CD4-positive, alpha-beta T cell treated with Interleukin-12 subunit alpha and Interleukin-12 subunit beta, for 1 hour (primary cell): ENCODE data around the gene FILIP1.

Experiments used
- DNase-seq: peaks from one replicate; pipeline ENCODE4 v3.0.0-alpha.2; 2020

FILIP1 gene

DNA sequence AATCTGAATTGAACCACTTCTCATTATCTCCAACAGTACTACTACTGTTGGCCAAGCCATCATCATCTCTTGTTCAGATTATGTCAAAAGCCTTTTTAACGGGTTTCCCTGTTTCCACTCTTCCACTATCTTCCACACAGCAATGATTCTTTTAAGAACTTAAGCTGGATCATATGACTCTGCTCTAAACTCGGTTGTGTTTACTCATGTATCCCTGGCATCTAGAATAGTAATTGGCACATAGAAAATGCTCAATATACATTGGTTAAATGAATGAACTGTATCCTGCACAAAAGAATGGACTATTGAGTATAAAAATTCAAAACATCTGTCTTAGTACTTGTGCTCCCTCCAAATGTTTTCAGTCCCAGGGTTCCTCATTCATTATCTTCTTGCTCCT, 247.2 kb downstream of the FILIP1 start:
- DNase-seq: no peak

DNA sequence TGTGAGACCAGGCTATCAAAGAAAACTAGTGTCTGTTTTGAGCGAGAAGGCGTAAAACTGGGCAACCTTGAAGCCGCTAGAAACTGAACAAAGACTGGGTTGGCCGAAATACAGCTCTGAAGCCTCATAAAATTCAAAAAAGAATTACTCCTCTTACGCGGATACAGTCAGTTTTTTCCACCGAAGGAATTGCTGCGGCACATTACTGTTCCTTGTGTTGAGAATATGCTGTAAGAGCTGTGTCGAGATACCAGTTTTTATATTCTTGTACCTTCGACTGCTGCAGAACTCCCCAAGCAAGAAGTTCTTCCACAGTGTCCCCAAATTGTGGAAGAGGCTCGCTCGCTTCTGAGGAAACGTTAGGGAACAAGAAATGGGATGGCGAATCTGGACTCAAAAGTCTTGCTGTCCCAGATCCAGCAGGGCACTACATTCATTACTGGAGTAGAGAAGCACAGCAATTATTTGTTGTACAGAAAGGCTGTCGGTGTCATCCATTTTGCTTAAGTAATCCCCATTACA, 249.5 kb downstream of the FILIP1 start:
- no peak for DNase-seq

- DNase-seq: peak; percentile 92
These were observed 250.1 kb downstream of the FILIP1 start, which contains the start of gene COX7A2 for GRCh38 chr6:75243333-75244062. TSS of gene COX7A2 (minus strand) at chr6:75243801. CDS start at chr6:75243734, 67 bp downstream.
